ENCODE results near the gene CEACAM8. TPM values are rescaled to one million over a fixed set of nuclear protein-coding genes. Genes with fewer than 3 reads are reported as not detected.
"Not testable (repeated sequence)": the region's sequence is repeated elsewhere in the genome, so short reads cannot be mapped to it uniquely, and the experiment has no call there.

CEACAM8 gene
- polyA plus RNA-seq, 2 of the 4 experiments (the other 2 are of a cell fraction), result not detected

GRCh38 chr19:42553292-42554045 lies 41.3 kb downstream of the CEACAM8 start:
- no peak overlapping the region for H3K27ac ChIP-seq
- H3K4me2 ChIP-seq, result no peak overlapping the region
- TF ChIP-seq FOSB (CRISPR knock-in tag; IDR thresholded peaks at IDR 0.05) (no peak), RFX5 (IDR thresholded peaks at IDR 0.05) (no peak)
- POLR2A ChIA-PET, result no interaction called here
- no peaks in the 10 kb centered on the region for H3K4me1 ChIP-seq
- FAIRE-seq (no peak), DNase-seq (ENCODE audit: low read depth in 1 of 2, low spot score in 1 of 2) (no peak), ATAC-seq (no peak; a peak in 1 of 6 replicates)
- peaks cover 7% of the 10 kb centered on the region; the same call in 2 of the 3 replicates for H3K9me3 ChIP-seq
- H3K4me3 ChIP-seq, result no peak overlapping the region
- WGBS (ENCODE audit: missing lambda C conversion rate), result 56% methylated on average over 8 of the region's 8 CpGs
- CTCF ChIA-PET, result interaction anchor here (1.0 to 8.3 kb wide), 4 partner anchors 11 to 43 kb away, joined by 3 to 104 read pairs (median 18); partner anchors contain the start of gene CEACAM1

- FAIRE-seq (no peak), ATAC-seq (no peak; a peak in 1 of 6 replicates), DNase-seq (ENCODE audit: low read depth in 1 of 2, low spot score in 1 of 2) (no peak)
- Histone ChIP-seq H3K9me3 (peaks cover 7% of the 10 kb centered on the region; the same call in 2 of the 3 replicates), H3K27ac (no peak overlapping the region), H3K4me1 (no peaks in the 10 kb centered on the region), H3K4me3 (no peak overlapping the region), H3K4me2 (no peak overlapping the region)
- 21% methylated on average over 8 of the region's 8 CpGs for WGBS (ENCODE audit: missing lambda C conversion rate)
- ChIA-PET POLR2A (no interaction called here), CTCF (interaction anchor here (0.8 to 8.3 kb wide), 7 partner anchors 11 to 44 kb away, joined by 3 to 104 read pairs (median 7); partner anchors contain the start of gene CEACAM1)
- TF ChIP-seq HOXB13 (CRISPR knock-in tag; IDR thresholded peaks at IDR 0.05; ENCODE audit: low read depth) (no peak), SMC3 (IDR thresholded peaks at IDR 0.05) (no peak), HMGXB4 (CRISPR knock-in tag; IDR thresholded peaks at IDR 0.05; ENCODE audit: borderline replicate concordance) (no peak), SREBF2 (IDR thresholded peaks at IDR 0.05) (no peak), CBX8 (IDR thresholded peaks at IDR 0.05) (no peak), MAFK (IDR thresholded peaks at IDR 0.05; ENCODE audit: partially characterized antibody) (no peak), TFCP2L1 (CRISPR knock-in tag; IDR thresholded peaks at IDR 0.05) (no peak), MAZ (IDR thresholded peaks at IDR 0.05; ENCODE audit: borderline replicate concordance, low read depth, low read length) (no peak), BHLHE40 (IDR thresholded peaks at IDR 0.05; ENCODE audit: low read depth, low read length) (no peak), HES2 (IDR thresholded peaks at IDR 0.05) (no peak), CTCF (IDR thresholded peaks at IDR 0.05) (no peak), PBX3 (IDR thresholded peaks at IDR 0.05) (no peak)
Measured at GRCh38 chr19:42552086-42553065, 42.3 kb downstream of the CEACAM8 start.

GRCh38 chr19:42550521-42550920 lies 44.2 kb downstream of the CEACAM8 start:
- H3K4me2 ChIP-seq; ATAC-seq; H3K27ac ChIP-seq; H3K4me3 ChIP-seq; DNase-seq (ENCODE audit: low read depth in 1 of 2, low spot score in 1 of 2); FAIRE-seq; H3K4me1 ChIP-seq; H3K9me3 ChIP-seq; POLR2A ChIA-PET: not testable (repeated sequence)
- CTCF ChIA-PET, result interaction anchor here (1.0 to 8.3 kb wide), 6 partner anchors 9 to 105 kb away, joined by 3 to 104 read pairs (median 5); no protein-coding TSS in a partner anchor
- 35% methylated on average over 6 of the region's 6 CpGs for WGBS (ENCODE audit: missing lambda C conversion rate)

GRCh38 chr19:42549067-42549466 lies 45.7 kb downstream of the CEACAM8 start:
- DNase-seq (ENCODE audit: low read depth in 1 of 2, low spot score in 1 of 2); H3K27ac ChIP-seq; FAIRE-seq; ATAC-seq; H3K4me1 ChIP-seq; H3K9me3 ChIP-seq; POLR2A ChIA-PET; H3K4me3 ChIP-seq; H3K4me2 ChIP-seq: not testable (repeated sequence)
- CTCF ChIA-PET, result interaction anchor here (1.2 to 8.3 kb wide), 3 partner anchors 16 to 99 kb away, joined by 3 to 104 read pairs (median 11); no protein-coding TSS in a partner anchor
- 30% methylated on average over 1 of the region's 1 CpG for WGBS (ENCODE audit: missing lambda C conversion rate)

All from A549 (cell line).